Measurements from ENCODE around the gene GTF2H1.
"Not testable (repeated sequence)": the region's sequence is repeated elsewhere in the genome, so short reads cannot be mapped to it uniquely, and the experiment has no call there.

GTF2H1 gene

GRCh38 chr11:18320617-18321016, 1.8 kb upstream of the GTF2H1 start:
- DNase-seq = no peak

- DNase-seq = peak in 1 of 2 donors; percentile 55
These were observed 794 bp upstream of the GTF2H1 start for GRCh38 chr11:18321578-18321968.

- no peak for DNase-seq
These were observed 627 bp downstream of the GTF2H1 start for GRCh38 chr11:18322818-18323570.

- DNase-seq = not testable (repeated sequence)
These were observed 1.5 kb downstream of the GTF2H1 start for GRCh38 chr11:18323881-18324280.

DNA sequence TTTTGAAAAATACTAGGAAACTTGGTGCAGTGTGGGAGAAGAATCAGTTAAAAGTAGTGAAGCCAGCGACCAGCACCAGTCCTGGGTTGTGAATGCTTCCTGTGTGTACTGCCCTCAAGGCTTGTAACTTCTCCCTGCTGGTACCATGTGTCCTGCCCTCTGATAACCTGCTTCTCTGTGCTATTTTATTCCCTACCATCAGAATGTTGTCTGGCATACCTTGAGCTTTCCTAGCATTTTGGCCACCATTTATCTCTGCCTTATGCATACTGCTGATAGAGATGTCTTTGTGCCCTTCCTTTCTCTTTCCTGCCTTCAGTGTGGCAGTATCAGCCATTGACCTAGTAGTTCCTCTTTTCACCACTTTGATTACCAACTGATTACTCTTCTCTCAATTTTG, 2.0 kb downstream of the GTF2H1 start:
- no peak for DNase-seq

DNA sequence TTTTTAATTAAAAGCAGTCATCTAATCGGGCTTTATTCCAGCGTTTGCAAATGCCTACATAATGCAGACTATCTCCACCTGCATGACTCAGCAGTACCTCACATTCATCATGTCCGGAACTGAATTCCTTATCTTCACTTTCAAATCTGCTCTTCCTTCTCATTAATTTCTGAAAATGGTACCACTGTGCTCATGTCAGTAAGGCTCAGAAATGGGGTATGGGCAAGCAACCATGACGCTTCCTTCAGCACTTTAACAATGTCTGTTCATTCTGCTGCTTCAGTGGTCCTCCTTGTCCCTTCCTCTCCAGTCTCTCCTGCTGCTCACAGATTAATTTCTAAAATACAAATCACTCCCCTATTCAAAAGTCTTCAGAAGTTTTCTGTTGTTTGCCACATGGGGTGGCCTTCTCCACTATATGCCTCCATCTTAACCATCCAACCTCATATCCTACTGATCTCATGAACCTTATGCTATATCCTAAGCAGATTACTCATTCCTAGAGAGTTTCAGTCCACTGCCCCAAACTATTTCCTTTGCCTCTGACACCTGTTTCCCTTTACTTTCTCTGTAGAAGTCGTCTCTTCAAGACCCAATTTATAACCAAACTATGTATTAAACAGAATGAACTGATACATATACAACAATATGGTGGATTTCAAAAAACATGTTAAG, 7.0 kb downstream of the GTF2H1 start:
- no peak for DNase-seq

DNA sequence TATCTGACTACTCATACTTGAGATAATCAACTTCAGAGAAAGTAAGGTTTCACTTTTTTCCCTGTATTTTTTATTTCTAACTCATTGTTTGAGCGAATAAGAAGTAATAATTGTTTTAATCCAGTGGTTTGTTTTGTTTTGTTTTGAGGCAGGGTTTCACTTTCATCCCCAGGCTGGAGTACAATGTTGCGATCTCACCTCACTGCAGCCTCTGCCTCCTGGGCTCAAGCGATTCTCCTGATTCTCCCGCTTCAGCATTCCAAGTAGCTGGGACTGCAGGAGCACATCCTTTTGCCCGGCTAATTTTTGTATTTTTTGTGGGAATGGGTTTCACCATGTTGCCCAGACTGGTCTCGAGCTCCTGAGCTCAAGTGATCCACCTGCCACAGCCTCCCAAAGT, 8.6 kb downstream of the GTF2H1 start:
- DNase-seq = no peak

DNA sequence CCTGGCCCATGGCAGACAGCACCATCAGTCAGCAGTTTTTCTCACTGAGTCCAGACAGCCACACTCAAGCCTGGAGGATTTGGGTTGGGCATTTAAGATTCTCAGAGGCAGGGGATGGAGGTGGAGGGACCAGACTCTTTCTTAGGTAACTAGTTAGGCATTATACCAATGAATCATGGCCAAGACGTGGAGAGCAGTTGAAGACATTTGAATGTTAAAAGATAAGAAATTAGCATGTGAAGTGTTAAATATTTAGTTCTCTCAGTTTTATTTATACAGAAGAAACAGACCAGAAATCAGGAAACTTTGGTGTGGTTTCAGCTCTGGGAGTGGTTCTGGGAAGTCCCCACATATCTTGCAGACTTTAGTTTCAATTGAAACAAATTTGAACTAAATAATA, 9.9 kb downstream of the GTF2H1 start:
- no peak for DNase-seq

DNA sequence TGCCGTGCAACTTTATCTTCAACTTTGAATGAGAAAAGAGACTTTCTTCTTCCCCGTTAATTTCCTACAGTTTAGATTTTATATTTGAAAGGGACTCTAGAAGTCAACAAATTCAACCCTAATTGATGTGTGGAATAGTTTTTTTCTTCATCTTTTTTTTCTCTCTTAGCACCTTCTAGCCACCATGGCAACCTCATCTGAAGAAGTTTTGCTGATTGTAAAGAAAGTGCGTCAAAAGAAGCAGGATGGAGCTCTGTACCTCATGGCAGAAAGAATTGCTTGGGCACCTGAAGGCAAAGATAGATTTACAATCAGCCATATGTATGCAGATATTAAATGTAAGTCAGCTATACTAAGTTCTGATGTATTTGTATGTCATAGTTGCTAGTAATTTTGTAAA, 10.5 kb downstream of the GTF2H1 start:
- no peak for DNase-seq

GRCh38 chr11:18347471-18348125, 25.2 kb downstream of the GTF2H1 start:
- DNase-seq = no peak

GRCh38 chr11:18352581-18352980, 30.2 kb downstream of the GTF2H1 start:
- DNase-seq = no peak

DNA sequence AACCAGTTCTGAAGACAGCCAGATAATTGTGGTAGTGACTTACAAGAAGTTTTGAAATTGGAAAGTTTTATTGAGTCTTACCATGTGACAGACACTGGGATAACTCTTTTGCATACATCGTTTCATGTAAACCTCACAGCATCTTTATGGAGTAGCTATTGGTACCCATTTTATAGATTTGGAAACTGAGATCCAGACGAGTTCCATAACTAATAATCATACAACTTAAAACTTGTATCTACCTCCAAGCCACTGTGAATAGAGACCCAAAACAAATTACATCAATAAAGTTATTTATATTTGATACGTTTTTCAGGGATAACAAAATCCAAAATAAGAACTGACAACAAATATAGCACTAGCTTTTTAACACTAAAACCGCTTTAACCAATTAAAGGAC, 36.3 kb downstream of the GTF2H1 start:
- no peak for DNase-seq

DNA sequence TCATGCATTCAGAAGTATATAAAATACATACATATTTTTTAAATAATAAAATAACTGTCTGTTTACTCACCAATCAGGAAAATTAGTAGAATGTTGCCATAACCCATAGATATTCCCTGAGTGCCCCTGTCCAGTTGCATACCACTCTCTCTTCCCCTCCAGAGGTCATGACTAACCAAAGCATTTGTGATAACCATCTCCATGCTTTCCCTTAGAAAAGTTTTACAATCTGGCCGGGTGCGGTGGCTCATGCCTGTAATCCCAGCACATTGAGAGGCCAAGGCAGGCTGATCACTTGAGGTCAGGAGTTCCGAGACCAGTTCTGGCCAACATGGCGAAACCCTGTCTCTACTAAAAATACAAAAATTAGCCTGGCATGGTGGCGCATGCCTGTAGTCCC, 38.8 kb downstream of the GTF2H1 start:
- DNase-seq = no peak

DNA sequence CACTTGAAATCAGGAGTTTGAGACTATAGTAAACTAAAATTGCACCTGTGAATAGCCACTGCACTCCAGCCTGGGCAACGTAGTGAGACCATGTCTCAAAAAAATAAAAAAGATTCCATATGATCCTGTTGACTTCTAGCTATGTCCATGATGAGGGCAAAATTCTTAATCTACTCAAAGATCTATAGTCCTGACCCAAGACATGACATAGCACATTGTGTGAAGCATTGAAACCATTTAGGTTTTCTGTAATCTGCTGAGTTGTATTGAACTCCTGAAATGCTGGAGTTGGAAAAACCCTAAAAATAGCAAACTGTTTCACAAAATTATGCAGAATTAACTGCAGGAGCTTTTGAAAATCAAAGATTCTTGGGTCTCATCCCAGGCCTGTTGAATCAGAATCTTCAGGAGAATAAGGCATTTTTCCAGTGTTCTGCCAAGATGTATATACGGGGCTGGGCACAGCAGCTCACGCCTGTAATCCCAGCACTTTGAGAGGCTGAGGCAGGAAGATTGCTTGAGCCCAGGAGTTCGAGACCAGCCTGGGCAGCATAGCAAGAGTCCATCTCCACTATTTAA, 42.2 kb downstream of the GTF2H1 start:
- DNase-seq = peak in 1 of 2 donors; percentile 7

GRCh38 chr11:18365741-18366140, 43.4 kb downstream of the GTF2H1 start:
- DNase-seq = no peak

DNA sequence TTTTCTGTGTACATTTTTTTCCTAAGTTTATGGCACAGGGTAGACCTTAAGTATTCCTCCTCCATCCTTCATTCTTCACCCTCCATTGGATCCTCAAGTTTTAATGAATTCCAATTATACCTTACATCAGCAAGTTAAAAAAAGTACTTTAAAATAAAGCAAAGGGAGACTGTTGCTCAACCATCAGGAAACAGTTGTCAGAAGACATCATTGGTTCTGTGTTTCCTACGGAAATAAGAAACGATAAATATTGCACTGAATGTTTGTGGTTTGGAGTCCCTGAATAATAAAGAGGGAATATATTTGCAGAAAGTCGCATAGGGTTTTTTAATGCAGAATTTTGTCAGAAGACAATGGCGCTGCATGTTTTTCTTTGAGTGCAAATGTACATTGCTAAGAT, 43.9 kb downstream of the GTF2H1 start:
- no peak for DNase-seq

- no peak for DNase-seq
These were observed 45.1 kb downstream of the GTF2H1 start for GRCh38 chr11:18367431-18367830.

GRCh38 chr11:18368221-18368620, 45.9 kb downstream of the GTF2H1 start:
- no peak for DNase-seq

DNA sequence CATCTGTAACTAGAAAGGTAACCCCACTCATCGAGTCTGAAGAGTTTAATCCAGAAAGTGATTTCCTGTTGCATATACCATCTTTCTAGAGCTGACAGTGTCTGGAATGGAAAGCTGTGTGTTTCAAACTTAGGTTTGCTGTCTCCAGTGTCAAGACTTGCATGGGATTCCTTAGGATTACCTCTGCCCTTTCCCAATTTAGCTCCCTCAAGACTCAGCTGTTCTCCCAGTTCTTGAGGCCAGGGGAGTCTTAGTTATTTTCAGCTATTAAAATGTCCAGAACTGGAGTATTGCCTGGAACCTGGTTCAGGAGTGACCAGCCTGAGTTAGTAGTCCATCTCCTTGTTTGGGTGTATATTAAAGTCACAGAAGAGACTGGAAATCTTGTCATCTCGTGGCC, 47.0 kb downstream of the GTF2H1 start:
- DNase-seq = no peak

DNA sequence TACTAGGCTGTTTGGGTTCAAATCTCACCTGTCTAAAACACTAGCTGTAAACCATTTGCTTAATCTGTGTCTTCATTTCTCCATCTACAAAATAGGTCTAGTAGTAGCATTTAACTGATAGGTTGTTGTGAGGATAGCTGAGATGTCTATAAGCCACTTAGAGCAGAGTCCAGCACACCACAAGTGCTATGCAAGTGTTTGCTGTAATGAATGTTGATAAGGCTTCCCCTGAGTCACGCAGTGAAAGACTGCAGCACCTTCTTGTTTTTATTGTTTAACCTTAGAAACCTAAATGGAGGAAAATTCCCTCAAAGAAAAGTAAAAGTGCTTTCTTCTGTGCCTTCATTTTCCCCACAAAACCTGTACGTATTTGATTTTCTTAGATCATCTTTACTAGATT, 48.9 kb downstream of the GTF2H1 start:
- no peak for DNase-seq

- no peak for DNase-seq
These were observed 49.8 kb downstream of the GTF2H1 start for GRCh38 chr11:18372201-18372600.

DNA sequence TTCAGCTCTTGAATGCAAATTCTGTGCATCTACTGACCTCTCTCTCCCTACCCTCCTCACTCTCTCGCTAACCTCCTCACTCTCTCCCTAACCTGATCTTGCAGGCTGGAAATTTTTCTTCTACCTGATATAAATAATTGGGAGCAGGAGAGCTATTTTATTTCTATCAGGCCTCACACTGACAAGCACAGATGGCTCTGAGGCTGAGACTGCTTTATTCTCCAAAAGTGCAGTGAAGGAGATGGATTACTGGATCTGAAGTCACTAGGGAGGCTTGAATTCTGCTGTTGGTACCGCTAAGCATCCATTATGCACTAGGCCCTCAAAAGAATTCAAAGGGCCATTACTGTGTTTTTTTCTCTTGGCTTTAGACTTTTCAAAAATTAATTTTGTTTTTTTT, 52.6 kb downstream of the GTF2H1 start:
- DNase-seq = no peak

DNA sequence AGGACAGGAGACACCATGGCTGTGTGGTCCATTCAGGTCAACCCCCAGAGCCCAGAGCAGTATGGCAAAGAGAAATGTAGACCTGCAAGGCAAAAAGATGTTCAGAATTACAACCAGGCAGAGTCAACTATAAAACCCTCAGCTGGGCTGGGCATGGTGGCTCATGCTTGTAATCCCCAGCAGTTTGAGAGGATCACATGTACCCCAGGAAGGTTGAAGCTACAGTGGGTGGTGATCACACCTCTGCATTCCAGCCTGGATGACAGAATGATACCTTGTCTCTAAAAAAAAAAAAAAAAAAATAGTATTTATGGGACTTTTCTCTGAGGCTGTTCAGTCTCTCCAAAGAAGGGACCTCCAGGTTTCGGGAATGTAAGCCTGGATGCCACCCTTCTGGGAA, 53.6 kb downstream of the GTF2H1 start:
- DNase-seq = no peak

DNA sequence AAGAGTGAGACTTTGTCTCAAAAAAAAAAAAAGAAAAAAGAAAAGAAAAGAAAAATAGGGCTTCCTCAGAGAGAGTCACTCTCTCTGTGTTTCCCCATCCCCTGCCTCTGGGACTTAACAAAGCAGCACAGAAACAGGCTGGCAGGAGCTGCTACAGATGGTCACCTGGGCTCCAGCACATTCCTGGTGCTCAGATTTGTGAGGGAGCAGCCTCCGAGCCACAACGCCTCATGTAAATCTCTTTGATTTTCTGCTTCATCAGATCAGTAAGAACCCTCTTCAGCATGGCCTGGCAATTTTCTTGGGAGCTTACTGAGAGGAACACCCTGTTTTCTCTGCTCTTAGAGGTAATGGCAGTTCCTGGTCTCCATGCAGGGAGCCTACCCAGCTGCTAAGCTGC, 56.8 kb downstream of the GTF2H1 start:
- DNase-seq = no peak

All from hippocampal formation (tissue), 2 donors.